ENCODE measurements around the gene EIF4G3. TPM values are rescaled to one million over a fixed set of nuclear protein-coding genes. Genes with fewer than 3 reads are reported as not detected.

EIF4G3 gene
- total and polyA plus RNA-seq, 9 of the 15 experiments (the other 6 are each of a cell fraction or from before 2014, with no cell fraction given): 6.7 to 40.5 (median 32.1) TPM

DNA sequence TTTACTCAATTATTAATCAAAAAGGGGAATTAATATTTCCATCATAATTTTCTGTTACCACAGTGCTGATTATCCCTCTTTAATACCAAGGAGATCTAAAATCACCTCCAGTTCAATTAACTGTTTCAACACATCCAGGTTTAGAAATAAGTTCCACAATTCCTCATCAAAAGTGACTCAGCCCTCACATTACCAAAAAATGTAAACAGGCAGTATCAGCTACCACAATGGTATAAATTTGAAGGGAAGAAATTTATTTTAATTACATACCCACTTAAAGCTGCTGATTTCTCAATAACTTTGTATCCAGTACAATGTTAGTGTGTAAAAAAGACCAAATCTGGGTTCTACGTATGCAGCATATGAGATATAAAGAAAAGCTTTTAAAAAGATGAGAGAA lies 51.9 kb downstream of the EIF4G3 start:
- POLR2A ChIA-PET: interaction anchor here (0.6 to 0.9 kb wide), 2 partner anchors 34 to 52 kb away, joined by 3 read pairs; no protein-coding TSS in a partner anchor
- Histone ChIP-seq H3K79me2 (ENCODE audit: control insufficient read depth, insufficient read depth, low read length) (no peaks in the 10 kb centered on the region), H4K20me1 (replicated peaks; ENCODE audit: control insufficient read depth, insufficient read depth, low read length) (no peaks in the 10 kb centered on the region), H3K27me3 (ENCODE audit: control insufficient read depth in 2 of 2, insufficient read depth in 2 of 2, low read length in 2 of 2) (no peaks in the 10 kb centered on the region), H2AFZ (ENCODE audit: low read depth, low read length) (no peak overlapping the region), H3K4me2 (ENCODE audit: insufficient read depth, low read length) (no peak overlapping the region), H3K36me3 (ENCODE audit: control insufficient read depth, insufficient read depth, low read length) (peaks cover 9% of the 10 kb centered on the region; the same call in 2 of the 3 replicates), H3K9me1 (ENCODE audit: control insufficient read depth, insufficient read depth, low read length) (no peaks in the 10 kb centered on the region), H3K9ac (ENCODE audit: insufficient read depth in 1 of 2, low read depth in 2 of 2, low read length in 2 of 2) (no peak overlapping the region), H3K27ac (ENCODE audit: extremely low read depth, low read depth, low read length) (no peak overlapping the region), H3K4me1 (replicated peaks in 1 of 2; ENCODE audit: control insufficient read depth in 2 of 2, insufficient read depth in 2 of 2, low read length in 2 of 2) (peaks cover 0 to 4% of the 10 kb centered on the region in 2 experiments; a peak in 1 of 5 replicates), H3K4me3 (no peak overlapping the region), H3K9me3 (replicated peaks; ENCODE audit: control insufficient read depth, insufficient read depth, low read depth, low read length) (no peaks in the 10 kb centered on the region)
- CTCF ChIA-PET (ENCODE audit: low intra/inter-chr PET ratio): no interaction called here
- BruUV-seq (replicated peaks): no TSS peak
- TF ChIP-seq FOSL1 (tag; conservative IDR thresholded peaks at IDR 0.05) (peak; percentile 34; the same call in 1 of the 2 replicates), ZNF263 (CRISPR knock-in tag; IDR thresholded peaks at IDR 0.05; ENCODE audit: borderline replicate concordance) (no peak)
- DNase-seq (ENCODE audit: extremely low read depth in 1 of 4, low spot score in 3 of 4): no peak
- FAIRE-seq: no peak
- 81% methylated on average over 1 of the region's 1 CpG for WGBS (ENCODE audit: insufficient coverage, low coverage, missing lambda C conversion rate)
- in situ Hi-C loops (cut with MboI): no loop called here
- intact Hi-C loops (cut with micrococcal nuclease): no loop called here
- ATAC-seq: no peak

DNA sequence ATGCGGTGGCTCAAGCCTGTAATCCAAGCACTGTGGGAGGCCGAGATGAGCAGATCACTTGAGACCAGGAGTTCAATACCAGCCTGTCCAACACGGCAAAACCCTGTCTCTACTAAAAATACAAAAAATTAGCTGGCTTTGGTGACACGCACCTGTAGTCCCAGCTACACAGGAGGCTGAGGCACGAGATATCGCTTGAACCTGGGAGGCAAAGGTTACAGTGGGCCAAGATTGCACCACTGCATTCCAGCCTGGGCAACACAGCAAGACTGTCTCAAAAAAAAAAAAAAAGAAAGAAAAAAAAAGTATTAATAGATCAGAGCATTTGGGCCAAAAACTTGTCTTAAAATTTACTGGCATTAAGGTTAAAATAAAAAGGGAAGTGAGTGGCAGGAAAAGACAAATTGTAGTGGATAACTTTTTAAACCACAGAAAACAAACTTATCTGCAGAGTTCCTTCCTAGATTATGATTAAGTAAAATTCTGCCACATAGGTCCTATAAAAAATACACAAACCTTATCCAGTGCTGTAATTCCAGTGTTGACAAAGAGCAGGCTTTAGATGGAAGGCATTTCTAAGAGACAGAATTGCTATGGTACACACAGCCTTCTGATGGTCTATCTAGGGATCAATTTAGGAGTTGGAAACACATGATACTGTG lies 53.3 kb downstream of the EIF4G3 start:
- FAIRE-seq: no peak
- ChIA-PET CTCF (ENCODE audit: low intra/inter-chr PET ratio) (no interaction called here), POLR2A (interaction anchor here (0.6 kb wide), 1 partner anchor 928 kb away, joined by 3 read pairs; no protein-coding TSS in a partner anchor)
- Histone ChIP-seq H4K20me1 (replicated peaks; ENCODE audit: control insufficient read depth, insufficient read depth, low read length) (no peaks in the 10 kb centered on the region), H3K4me3 (no peak overlapping the region), H3K27ac (ENCODE audit: extremely low read depth, low read depth, low read length) (no peak overlapping the region), H3K36me3 (ENCODE audit: control insufficient read depth, insufficient read depth, low read length) (peaks cover 9% of the 10 kb centered on the region; the same call in 2 of the 3 replicates), H3K4me1 (replicated peaks in 1 of 2; ENCODE audit: control insufficient read depth in 2 of 2, insufficient read depth in 2 of 2, low read length in 2 of 2) (peaks cover 0 to 4% of the 10 kb centered on the region in 2 experiments; a peak in 1 of 5 replicates), H3K79me2 (ENCODE audit: control insufficient read depth, insufficient read depth, low read length) (no peaks in the 10 kb centered on the region), H3K9ac (ENCODE audit: insufficient read depth in 1 of 2, low read depth in 2 of 2, low read length in 2 of 2) (no peak overlapping the region), H2AFZ (ENCODE audit: low read depth, low read length) (no peak overlapping the region), H3K9me3 (replicated peaks; ENCODE audit: control insufficient read depth, insufficient read depth, low read depth, low read length) (no peaks in the 10 kb centered on the region), H3K27me3 (ENCODE audit: control insufficient read depth in 2 of 2, insufficient read depth in 2 of 2, low read length in 2 of 2) (no peaks in the 10 kb centered on the region), H3K9me1 (ENCODE audit: control insufficient read depth, insufficient read depth, low read length) (no peaks in the 10 kb centered on the region), H3K4me2 (ENCODE audit: insufficient read depth, low read length) (no peak overlapping the region)
- no TSS peak for BruUV-seq (replicated peaks)
- 82% methylated on average over 6 of the region's 6 CpGs for WGBS (ENCODE audit: insufficient coverage, low coverage, missing lambda C conversion rate)
- in situ Hi-C loops (cut with MboI) (no loop called here), intact Hi-C loops (cut with micrococcal nuclease) (no loop called here)
- no peak; the same call in 2 of the 3 replicates for ATAC-seq
- DNase-seq (ENCODE audit: extremely low read depth in 1 of 4, low spot score in 3 of 4): no peak
- TF ChIP-seq, protein P1, sequence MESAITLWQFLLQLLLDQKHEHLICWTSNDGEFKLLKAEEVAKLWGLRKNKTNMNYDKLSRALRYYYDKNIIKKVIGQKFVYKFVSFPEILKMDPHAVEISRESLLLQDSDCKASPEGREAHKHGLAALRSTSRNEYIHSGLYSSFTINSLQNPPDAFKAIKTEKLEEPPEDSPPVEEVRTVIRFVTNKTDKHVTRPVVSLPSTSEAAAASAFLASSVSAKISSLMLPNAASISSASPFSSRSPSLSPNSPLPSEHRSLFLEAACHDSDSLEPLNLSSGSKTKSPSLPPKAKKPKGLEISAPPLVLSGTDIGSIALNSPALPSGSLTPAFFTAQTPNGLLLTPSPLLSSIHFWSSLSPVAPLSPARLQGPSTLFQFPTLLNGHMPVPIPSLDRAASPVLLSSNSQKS (CRISPR knock-in tag; IDR thresholded peaks at IDR 0.05): no peak
- TF ChIP-seq ETS2 (tag; IDR thresholded peaks at IDR 0.05; ENCODE audit: borderline replicate concordance, poor library complexity, severe bottlenecking) (no peak), TBP (optimal IDR thresholded peaks at IDR 0.05; ENCODE audit: low read depth, low read length) (no peak), MEIS2 (IDR thresholded peaks at IDR 0.05; ENCODE audit: partially characterized antibody) (peak; percentile 32), PHB2 (IDR thresholded peaks at IDR 0.05; ENCODE audit: low read depth) (no peak)

Measured in K562 (cell line).